HG03097 (cell line): ENCODE data around the gene ST8SIA2.

Source experiments
- ATAC-seq: cut with Tn5 transposase; IDR thresholded peaks from one replicate; pipeline ENCODE4 v1.9.1; 2021; ENCODE audit not compliant: unreplicated experiment, low FRiP score

Gene ST8SIA2

GRCh38 chr15:92480361-92480760 lies 86.7 kb downstream of the ST8SIA2 start:
- no peak for ATAC-seq

- no peak for ATAC-seq
Measured at GRCh38 chr15:92485441-92485840, 91.8 kb downstream of the ST8SIA2 start.

GRCh38 chr15:92492551-92493115 lies 99.0 kb downstream of the ST8SIA2 start:
- ATAC-seq = no peak

GRCh38 chr15:92494806-92495336 lies 101.2 kb downstream of the ST8SIA2 start:
- no peak for ATAC-seq

- ATAC-seq = no peak
Measured at GRCh38 chr15:92495446-92495845, 101.8 kb downstream of the ST8SIA2 start.

- no peak for ATAC-seq
Measured at GRCh38 chr15:92499731-92500530, 106.2 kb downstream of the ST8SIA2 start.

GRCh38 chr15:92502336-92502735 lies 108.7 kb downstream of the ST8SIA2 start:
- no peak for ATAC-seq

GRCh38 chr15:92502930-92503857 lies 109.5 kb downstream of the ST8SIA2 start:
- no peak for ATAC-seq

GRCh38 chr15:92503889-92504288 lies 110.2 kb downstream of the ST8SIA2 start:
- ATAC-seq = no peak

GRCh38 chr15:92505611-92506010 lies 111.9 kb downstream of the ST8SIA2 start:
- ATAC-seq = no peak

- no peak for ATAC-seq
Measured at GRCh38 chr15:92506506-92506905, 112.8 kb downstream of the ST8SIA2 start.

- no peak for ATAC-seq
Measured at GRCh38 chr15:92510163-92510882, 116.6 kb downstream of the ST8SIA2 start.
